GM13976 (cell line): ENCODE measurements around the gene TBC1D2.

Experiments used
- DNase-seq: peaks from one replicate; pipeline ENCODE4 v3.0.0; 2012; ENCODE audit warnings: low spot score
- in situ Hi-C: fragments of 300-500 bp; cut with MboI; formaldehyde crosslinking; loops from one replicate; pipeline ENCODE4 v1.12.0; 2022; ENCODE audit warnings: low sequenced_read_pairs, mixed read lengths, inconsistent platforms; ENCODE audit not compliant: unreplicated experiment
- TF ChIP-seq, protein P1 (sequence below): IDR thresholded peaks from 2 replicates; pipeline ENCODE4 v1.5.1; 2012; ENCODE audit warnings: borderline replicate concordance, mild to moderate bottlenecking; ENCODE audit not compliant: insufficient read depth; ENCODE audit errors: extremely low read depth, missing control alignments, control extremely low read depth

Gene TBC1D2

DNA sequence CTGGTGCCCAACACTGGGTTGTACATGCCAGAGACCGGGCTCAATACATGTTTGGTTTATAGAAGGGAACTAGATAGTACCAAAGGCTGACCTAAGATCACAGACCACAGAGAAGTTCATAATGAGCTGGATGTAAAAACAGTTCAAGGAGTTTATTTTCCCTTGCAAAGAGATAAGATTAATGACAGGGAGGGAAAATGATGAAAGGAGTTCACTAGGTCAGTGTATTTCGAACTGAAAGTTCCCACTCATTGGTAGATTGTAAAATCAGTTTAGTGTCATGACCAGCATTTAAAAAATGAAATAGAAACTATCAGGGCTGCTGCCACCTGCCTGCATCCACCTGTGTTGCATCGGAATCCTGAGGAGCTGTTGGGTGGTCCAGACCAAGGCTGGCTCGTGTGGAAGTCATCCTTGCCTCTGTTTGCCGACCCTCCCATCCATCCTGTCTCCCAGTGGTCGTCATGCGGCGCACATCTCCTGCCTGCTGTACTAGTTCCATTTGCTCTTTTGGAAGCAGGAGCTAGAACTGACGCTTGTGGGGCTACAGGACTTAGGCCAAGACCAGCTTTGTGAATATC, 21.1 kb downstream of the TBC1D2 start:
- TF ChIP-seq, protein P1, sequence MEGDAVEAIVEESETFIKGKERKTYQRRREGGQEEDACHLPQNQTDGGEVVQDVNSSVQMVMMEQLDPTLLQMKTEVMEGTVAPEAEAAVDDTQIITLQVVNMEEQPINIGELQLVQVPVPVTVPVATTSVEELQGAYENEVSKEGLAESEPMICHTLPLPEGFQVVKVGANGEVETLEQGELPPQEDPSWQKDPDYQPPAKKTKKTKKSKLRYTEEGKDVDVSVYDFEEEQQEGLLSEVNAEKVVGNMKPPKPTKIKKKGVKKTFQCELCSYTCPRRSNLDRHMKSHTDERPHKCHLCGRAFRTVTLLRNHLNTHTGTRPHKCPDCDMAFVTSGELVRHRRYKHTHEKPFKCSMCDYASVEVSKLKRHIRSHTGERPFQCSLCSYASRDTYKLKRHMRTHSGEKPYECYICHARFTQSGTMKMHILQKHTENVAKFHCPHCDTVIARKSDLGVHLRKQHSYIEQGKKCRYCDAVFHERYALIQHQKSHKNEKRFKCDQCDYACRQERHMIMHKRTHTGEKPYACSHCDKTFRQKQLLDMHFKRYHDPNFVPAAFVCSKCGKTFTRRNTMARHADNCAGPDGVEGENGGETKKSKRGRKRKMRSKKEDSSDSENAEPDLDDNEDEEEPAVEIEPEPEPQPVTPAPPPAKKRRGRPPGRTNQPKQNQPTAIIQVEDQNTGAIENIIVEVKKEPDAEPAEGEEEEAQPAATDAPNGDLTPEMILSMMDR, result no peak
- no peak for DNase-seq
- in situ Hi-C loops, result no loop called here

DNA sequence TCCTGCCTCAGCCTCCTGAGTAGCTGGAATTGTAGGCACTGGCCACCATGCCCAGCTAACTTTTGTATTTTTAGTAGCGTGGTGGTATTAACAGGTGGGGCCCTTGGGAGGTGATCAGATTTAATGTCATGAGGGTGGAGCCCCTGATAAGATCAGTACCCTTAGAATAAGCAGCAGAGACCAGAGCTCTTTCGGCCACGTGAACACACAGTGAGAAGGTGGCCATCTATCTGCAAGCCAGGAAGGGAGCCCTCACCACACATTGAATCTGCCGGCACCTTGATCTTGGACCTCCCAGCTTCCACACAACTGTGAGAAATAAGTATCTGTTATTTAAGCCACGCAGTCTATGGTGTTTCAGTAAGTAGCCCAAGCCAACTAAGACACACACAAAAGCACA, 22.5 kb downstream of the TBC1D2 start:
- TF ChIP-seq, protein P1, result no peak
- in situ Hi-C loops, result no loop called here
- no peak for DNase-seq

GRCh38 chr9:98231770-98232478, 23.5 kb downstream of the TBC1D2 start:
- no peak for DNase-seq
- TF ChIP-seq, protein P1, result no peak
- in situ Hi-C loops, result no loop called here

- no peak for DNase-seq
- in situ Hi-C loops, result no loop called here
These were observed 24.7 kb downstream of the TBC1D2 start for GRCh38 chr9:98230789-98231188.

GRCh38 chr9:98230304-98230703, 25.1 kb downstream of the TBC1D2 start:
- DNase-seq, result no peak
- in situ Hi-C loops, result no loop called here

More at GRCh38 chr9:98230789-98231188, 24.7 kb downstream of the TBC1D2 start:
- TF ChIP-seq, protein P1, result no peak

DNA sequence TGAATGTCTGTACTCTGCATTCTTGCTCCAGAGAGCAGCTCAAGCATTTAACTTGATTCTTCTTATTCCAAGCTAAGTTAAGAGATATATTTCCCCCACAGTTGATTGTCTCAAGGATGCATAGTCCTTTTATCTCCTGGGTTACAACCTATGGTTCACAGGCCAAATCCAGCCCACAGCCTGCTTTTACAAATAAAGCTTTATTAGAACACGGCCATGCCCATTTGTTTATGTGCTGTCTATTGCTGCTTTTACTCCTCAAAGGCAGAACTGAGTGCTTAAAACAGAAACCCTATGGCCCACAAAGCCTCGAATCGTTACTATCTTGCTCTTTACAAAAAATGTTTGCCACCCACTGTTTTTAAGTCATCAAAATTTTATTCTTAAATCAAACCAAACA, 25.8 kb downstream of the TBC1D2 start:
- in situ Hi-C loops, result no loop called here
- DNase-seq, result no peak
- TF ChIP-seq, protein P1, result no peak

More at GRCh38 chr9:98230304-98230703, 25.1 kb downstream of the TBC1D2 start:
- TF ChIP-seq, protein P1, result no peak

DNA sequence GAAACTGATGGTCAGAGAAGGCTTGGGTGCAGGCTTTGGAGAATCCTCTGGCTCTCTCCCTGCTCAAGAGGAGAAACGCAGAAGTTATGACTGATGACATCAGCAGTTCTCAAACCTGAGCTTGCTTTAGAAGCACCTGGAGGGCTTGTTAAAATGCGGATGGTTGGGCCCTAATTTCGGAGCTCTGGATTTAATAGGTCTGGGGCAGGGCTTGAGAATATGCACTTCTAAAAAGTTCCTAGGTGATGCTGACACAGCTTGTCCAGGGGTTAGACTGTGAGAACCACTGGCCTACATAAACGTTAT, 26.4 kb downstream of the TBC1D2 start:
- DNase-seq, result no peak
- in situ Hi-C loops, result no loop called here

More for the DNA sequence above, 26.4 kb downstream of the TBC1D2 start:
- TF ChIP-seq, protein P1, result no peak
